Aorta (tissue), 5 donors: ENCODE measurements around the gene PI4KA. TPM values are rescaled to one million over a fixed set of nuclear protein-coding genes. Genes with fewer than 3 reads are reported as not detected.
A peak's percentile ranks its signal among the peaks of the same experiment; 100 is the strongest.
"Not testable (repeated sequence)": the region's sequence is repeated elsewhere in the genome, so short reads cannot be mapped to it uniquely, and the experiment has no call there.

Experiments
- ATAC-seq: fragments of 200-7000 bp; cut with Tn5 transposase; one replicate; pipeline ENCODE4 v1.9.1; 2022; ENCODE audit warnings: moderate library complexity; ENCODE audit not compliant: low FRiP score
- DNase-seq, 2 donors: peaks; one replicate each; pipeline ENCODE4 v3.0.0-alpha.2; 2020
- H3K27ac ChIP-seq, 2 donors: one replicate each; pipeline ENCODE4 v1.5.1; 2013; ENCODE audit warnings: low read length in 2 of 2, mild to moderate bottlenecking in 2 of 2, moderate library complexity in 2 of 2, control low read depth in 1 of 2, inconsistent platforms in 1 of 2, low read depth in 1 of 2
- H3K27me3 ChIP-seq, 2 donors: one replicate each; pipeline ENCODE4 v1.6.1; 2013; ENCODE audit warnings: control low read depth in 1 of 2, low read length in 1 of 2, mild to moderate bottlenecking in 1 of 2, moderate library complexity in 1 of 2; ENCODE audit not compliant: insufficient read depth in 2 of 2, control insufficient read depth in 1 of 2
- H3K36me3 ChIP-seq, 2 donors: one replicate each; pipeline ENCODE4 v1.6.1; 2013; ENCODE audit warnings: control low read depth in 1 of 2, low read length in 1 of 2, mild to moderate bottlenecking in 1 of 2; ENCODE audit not compliant: insufficient read depth in 2 of 2, control insufficient read depth in 1 of 2
- H3K4me1 ChIP-seq, 2 donors: one replicate each; pipeline ENCODE4 v1.6.1; 2013; ENCODE audit warnings: low read length in 2 of 2, control low read depth in 1 of 2, mild to moderate bottlenecking in 1 of 2, moderate library complexity in 1 of 2; ENCODE audit not compliant: insufficient read depth in 2 of 2, control insufficient read depth in 1 of 2
- H3K4me3 ChIP-seq, 2 donors: one replicate each; pipeline ENCODE4 v1.5.1; 2013; ENCODE audit warnings: low read length in 2 of 2, control low read depth in 1 of 2, mild to moderate bottlenecking in 1 of 2
- H3K9me3 ChIP-seq: one replicate; pipeline ENCODE4 v1.6.1; 2013; ENCODE audit warnings: mild to moderate bottlenecking, low read length; ENCODE audit not compliant: control insufficient read depth
- WGBS, 2 donors: extraction: QIAGEN DNeasy Blood & Tissue Kit; methylation state at CpG; one replicate each; pipeline ENCODE4 v1.1.7; 2013; 5-methylcytosine and 5-hydroxymethylcytosine counted together
- intact Hi-C, 2 donors: fragments of 100-400 bp; cut with DNase I; formaldehyde crosslinking; loops; one replicate each; pipeline versions ENCODE4 v1.14.2 to v1.15.0; 2022
- polyA plus RNA-seq, 2 donors: library from polyadenylated mRNA; stranded (reverse); fragments of 200-250 nt; gene quantifications; one replicate each; pipeline ENCODE4 v1.2.3, GENCODE V29; 2013
- total RNA-seq, 2 donors: library from RNA; stranded (reverse); fragmentation: NEBNext Ultra II Directional; extraction: Animal tissue kit (Norgen Biotek cat#: 25700); gene quantifications; one replicate each; pipeline ENCODE4 v1.2.1, GENCODE V29; 2021
- donor health status: healthy with polysubstance abuse.
- donor health status: Bipolar disorder and iron deficiency.
- donor health status: DM: no; HTN: no; CAD: no.
- donor health status: DM: no; HTN: no; CAD: no.
- donor health status: DM: yes; HTN: yes; CAD: no.

PI4KA gene
- total and polyA plus RNA-seq, 4 donors, result 21.9 to 107 (median 74.8) TPM

GRCh38 chr22:20702175-20702545 lies 156.5 kb downstream of the PI4KA start:
- intact Hi-C loops, H3K4me3 ChIP-seq, H3K4me1 ChIP-seq, H3K9me3 ChIP-seq, H3K27ac ChIP-seq, H3K36me3 ChIP-seq, H3K27me3 ChIP-seq: not testable (repeated sequence)
- peak in 1 of 2 donors; percentile 17 for DNase-seq
- ATAC-seq, result peak; percentile 58
- 0% methylated on average over 12 to 29 of the region's 35 CpGs for WGBS, 2 donors

GRCh38 chr22:20701680-20702136 lies 156.9 kb downstream of the PI4KA start:
- WGBS, 2 donors, result 17 to 20% methylated on average over 15 to 19 of the region's 21 CpGs
- H3K4me1 ChIP-seq, H3K36me3 ChIP-seq, H3K27me3 ChIP-seq, intact Hi-C loops, H3K9me3 ChIP-seq, H3K4me3 ChIP-seq, H3K27ac ChIP-seq: not testable (repeated sequence)
- ATAC-seq, result peak; percentile 9
- peak in 1 of 2 donors; percentile 55 for DNase-seq

GRCh38 chr22:20700347-20700746 lies 158.3 kb downstream of the PI4KA start:
- H3K4me1 ChIP-seq, intact Hi-C loops, H3K27ac ChIP-seq, H3K4me3 ChIP-seq, H3K27me3 ChIP-seq, H3K9me3 ChIP-seq, H3K36me3 ChIP-seq, ATAC-seq: not testable (repeated sequence)
- 88 to 90% methylated on average over 15 of the region's 15 CpGs for WGBS, 2 donors
- DNase-seq, result peak in 1 of 2 donors; percentile 74

GRCh38 chr22:20699856-20700255 lies 158.8 kb downstream of the PI4KA start:
- ATAC-seq, H3K4me1 ChIP-seq, H3K9me3 ChIP-seq, H3K27ac ChIP-seq, H3K27me3 ChIP-seq, H3K4me3 ChIP-seq, H3K36me3 ChIP-seq: not testable (repeated sequence)
- WGBS, 2 donors, result 82 to 85% methylated on average over 9 of the region's 9 CpGs
- intact Hi-C loops, result loop anchor here in 1 of 2 donors (10.0 kb wide), 1 partner anchor 285 kb away; no protein-coding TSS in a partner anchor
- DNase-seq, result peak in 1 of 2 donors; percentile 46

- ATAC-seq, H3K4me3 ChIP-seq, H3K4me1 ChIP-seq, H3K36me3 ChIP-seq, H3K27me3 ChIP-seq, H3K27ac ChIP-seq, H3K9me3 ChIP-seq: not testable (repeated sequence)
- intact Hi-C loops, result loop anchor here in 1 of 2 donors (10.0 kb wide), 1 partner anchor 283 kb away; no protein-coding TSS in a partner anchor
- WGBS, 2 donors, result 40 to 47% methylated on average over 10 to 16 of the region's 17 CpGs
- DNase-seq, result peak; percentile 67 to 82
Observed at GRCh38 chr22:20697481-20698113, 161.0 kb downstream of the PI4KA start.

- H3K27me3 ChIP-seq, ATAC-seq, H3K4me3 ChIP-seq, H3K4me1 ChIP-seq, H3K27ac ChIP-seq, H3K9me3 ChIP-seq, H3K36me3 ChIP-seq, DNase-seq: not testable (repeated sequence)
- 63 to 92% methylated on average over 3 of the region's 4 CpGs for WGBS, 2 donors
- intact Hi-C loops, result loop anchor here in 1 of 2 donors (10.0 kb wide), 1 partner anchor 281 kb away; no protein-coding TSS in a partner anchor
Observed at GRCh38 chr22:20696056-20696455, 162.6 kb downstream of the PI4KA start.

- H3K9me3 ChIP-seq, H3K36me3 ChIP-seq, H3K27ac ChIP-seq, H3K4me3 ChIP-seq, H3K4me1 ChIP-seq, ATAC-seq, H3K27me3 ChIP-seq, DNase-seq: not testable (repeated sequence)
- intact Hi-C loops, result loop anchor here in 1 of 2 donors (10.0 kb wide), 1 partner anchor 280 kb away; no protein-coding TSS in a partner anchor
- 80 to 92% methylated on average over 6 to 12 of the region's 12 CpGs for WGBS, 2 donors
Observed at GRCh38 chr22:20695205-20695604, 163.4 kb downstream of the PI4KA start.

- not testable (repeated sequence) for H3K9me3 ChIP-seq, H3K4me3 ChIP-seq, H3K4me1 ChIP-seq, H3K27ac ChIP-seq, ATAC-seq, H3K27me3 ChIP-seq, H3K36me3 ChIP-seq
- DNase-seq, result peak in 1 of 2 donors; percentile 20
- WGBS, 2 donors, result 93 to 95% methylated on average over 5 to 7 of the region's 14 CpGs
- intact Hi-C loops, result loop anchor here in 1 of 2 donors (10.0 kb wide), 1 partner anchor 279 kb away; no protein-coding TSS in a partner anchor
Observed at GRCh38 chr22:20694256-20694655, 164.4 kb downstream of the PI4KA start.

- peak in 1 of 2 donors; percentile 8 for DNase-seq
- H3K4me3 ChIP-seq, ATAC-seq, H3K9me3 ChIP-seq, H3K27me3 ChIP-seq, H3K27ac ChIP-seq, H3K36me3 ChIP-seq, H3K4me1 ChIP-seq: not testable (repeated sequence)
- 90 to 99% methylated on average over 7 of the region's 7 CpGs for WGBS, 2 donors
- intact Hi-C loops, result loop anchor here in 1 of 2 donors (10.0 kb wide), 1 partner anchor 278 kb away; no protein-coding TSS in a partner anchor
Observed at GRCh38 chr22:20692926-20693325, 165.7 kb downstream of the PI4KA start.
